ENCODE data around the gene FNDC10.

DNA sequence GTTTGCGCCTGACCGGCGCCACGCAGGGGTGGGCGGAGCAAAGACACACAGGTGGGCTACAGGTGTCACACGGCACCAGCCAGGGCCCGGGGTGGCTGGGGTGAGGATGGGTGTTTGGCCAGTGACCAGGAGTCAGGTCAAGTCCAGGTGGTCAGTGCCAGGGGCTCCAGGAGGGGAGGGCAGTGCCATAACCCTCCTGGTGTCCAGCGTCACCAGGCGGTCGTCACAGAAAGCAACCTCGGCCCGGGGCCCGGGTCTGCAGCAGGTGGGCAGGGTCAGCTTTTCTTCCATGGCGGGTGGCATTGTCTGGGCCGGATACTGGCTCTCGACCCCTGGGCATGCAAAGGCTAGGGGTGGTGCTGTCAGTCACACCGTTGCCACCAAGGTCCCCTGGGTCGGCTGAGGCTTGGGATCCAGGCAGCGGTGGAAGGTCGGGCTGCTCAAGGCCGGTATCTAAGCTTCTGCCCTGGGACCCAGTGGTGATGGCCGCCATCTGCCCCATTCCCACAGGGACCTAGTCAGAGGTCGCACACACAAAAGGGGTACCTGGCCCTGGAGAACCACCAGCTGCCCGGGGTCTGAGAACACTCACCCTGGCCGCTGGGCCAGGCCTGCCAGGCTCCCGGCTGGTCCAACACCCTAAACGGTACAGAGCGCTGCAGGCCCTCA lies 1.8 kb downstream of the FNDC10 start:
- no peak for TF ChIP-seq CTCF (IDR thresholded peaks at IDR 0.05; ENCODE audit: poor library complexity)
- TF ChIP-seq EZH2phosphoT487 (IDR thresholded peaks at IDR 0.05; ENCODE audit: low read depth, severe bottlenecking, unreplicated experiment) = no peak
- no peak for TF ChIP-seq EZH2 (IDR thresholded peaks at IDR 0.05; ENCODE audit: borderline replicate concordance)

All from hepatocyte (in vitro differentiated cells).